Breast epithelium (tissue), 4 donors: ENCODE measurements around the gene HLA-DMB. TPM values are rescaled to one million over a fixed set of nuclear protein-coding genes. Genes with fewer than 3 reads are reported as not detected.

Experiments
- DNase-seq, 2 donors: peaks; one replicate each; pipeline ENCODE4 v3.0.0-alpha.2; 2019; ENCODE audit warnings: low spot score in 2 of 2
- H3K27ac ChIP-seq, 2 donors: fragments of 200-600 bp; sonication (generic) in 1 of 2; one replicate each; pipeline ENCODE4 v1.5.1; 2016 to 2019; ENCODE audit warnings: mild to moderate bottlenecking in 1 of 2
- H3K27me3 ChIP-seq, 2 donors: fragments of 200-600 bp; sonication (generic) in 1 of 2; one replicate each; pipeline versions ENCODE4 v1.5.1 to v1.6.0; 2017 to 2019; ENCODE audit warnings: control low read depth in 1 of 2, mild to moderate bottlenecking in 1 of 2
- H3K36me3 ChIP-seq: fragments of 200-600 bp; one replicate; pipeline ENCODE4 v1.5.1; 2019
- H3K4me1 ChIP-seq, 2 donors: fragments of 200-600 bp; sonication (generic); one replicate each; pipeline ENCODE4 v1.5.1; 2016 to 2019; ENCODE audit warnings: control low read depth in 1 of 2
- H3K4me3 ChIP-seq, 3 donors: fragments of 200-600 bp; sonication (generic); 1 replicate in 2 of 3; 2 replicates in 1 of 3; pipeline ENCODE4 v1.5.1; 2016 to 2019; ENCODE audit warnings: mild to moderate bottlenecking in 3 of 3, moderate library complexity in 2 of 3
- H3K9me3 ChIP-seq, 2 donors: fragments of 200-600 bp; sonication (generic) in 1 of 2; one replicate each; pipeline ENCODE4 v1.5.1; 2016 to 2019; ENCODE audit warnings: control low read depth in 1 of 2
- POLR2A ChIP-seq: fragments of 450-650 bp; IDR thresholded peaks from one replicate; pipeline ENCODE4 v1.6.1; 2016; ENCODE audit warnings: antibody characterized with exemption, mild to moderate bottlenecking, moderate library complexity
- POLR2AphosphoS5 ChIP-seq, 3 donors: sonication (generic); formaldehyde crosslinking; IDR thresholded peaks; one replicate each; pipeline ENCODE4 v1.6.1; 2017; ENCODE audit warnings: antibody characterized with exemption in 3 of 3
- intact Hi-C: fragments of 100-400 bp; cut with DNase I; formaldehyde crosslinking; loops from one replicate; pipeline ENCODE4 v1.15.1; 2023; ENCODE audit warnings: low total_unique reads
- total RNA-seq, 3 donors: library from RNA; depleted of rRNA; stranded (reverse); fragments of >200 nt; gene quantifications; one replicate each; pipeline ENCODE4 v1.1.0, GENCODE V29; 2016
- TF ChIP-seq, protein P1 (sequence below), 3 donors: fragments of 450-650 bp; IDR thresholded peaks; one replicate each; pipeline ENCODE4 v1.5.1; 2016 to 2017; ENCODE audit warnings: antibody characterized with exemption in 3 of 3, mild to moderate bottlenecking in 3 of 3, moderate library complexity in 3 of 3

HLA-DMB gene
- total RNA-seq, 3 donors from 2014 or later, result 16.4 to 52.0 (median 34.6) TPM

DNA sequence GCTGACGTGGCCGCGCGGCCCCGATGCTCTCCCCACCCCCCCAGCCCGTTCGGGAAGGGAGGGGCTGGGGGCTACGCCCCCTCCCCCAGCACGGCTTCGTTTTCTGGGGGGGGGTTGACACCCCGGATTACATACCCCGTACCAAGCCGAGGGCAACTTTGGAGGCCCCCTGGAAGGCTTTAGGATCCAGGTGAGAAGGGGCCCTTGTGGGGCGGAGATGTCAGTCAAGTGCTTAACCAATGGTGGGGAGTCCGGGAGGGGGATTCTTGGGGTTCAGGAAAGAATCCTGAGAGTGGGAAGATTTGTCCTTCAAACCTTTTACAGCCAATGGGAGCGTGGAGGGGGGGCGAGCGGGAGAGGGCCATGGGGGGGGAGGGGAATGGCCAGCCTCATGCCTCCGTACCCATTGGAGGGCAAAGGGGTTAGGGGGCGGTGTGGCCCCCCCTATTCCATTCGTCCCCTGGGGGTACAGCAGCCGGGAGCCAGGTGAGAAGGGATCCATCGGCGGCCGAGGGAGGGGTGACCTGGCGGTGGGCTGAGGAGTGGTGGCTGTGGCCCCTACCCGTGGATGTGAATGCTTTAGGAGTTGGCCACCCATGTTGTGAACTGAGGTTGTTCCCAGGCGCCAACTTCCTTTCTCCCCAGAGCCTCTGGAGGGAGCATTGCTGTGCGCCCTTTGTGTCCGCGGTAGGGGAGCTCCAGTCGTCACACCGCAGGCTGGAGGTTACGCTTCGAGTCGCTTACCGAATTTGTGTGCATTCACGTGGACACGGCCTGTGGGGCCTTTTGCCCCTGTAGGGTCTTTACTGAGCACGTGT, 28.2 kb upstream of the HLA-DMB start:
- Histone ChIP-seq H3K27ac (peak overlapping the region; percentile 96 to 100), H3K4me1 (no peaks in the 10 kb centered on the region), H3K9me3 (no peaks in the 10 kb centered on the region), H3K36me3 (no peaks in the 10 kb centered on the region), H3K27me3 (no peaks in the 10 kb centered on the region), H3K4me3 (peak overlapping the region; percentile 84 to 91 (median 85))
- peak; percentile 71 to 73 for DNase-seq
- intact Hi-C loops, result no loop called here
- TF ChIP-seq POLR2AphosphoS5 (IDR thresholded peaks at IDR 0.05) (peak; percentile 9 to 61 (median 47)), POLR2A (no peak)
- TF ChIP-seq, protein P1, sequence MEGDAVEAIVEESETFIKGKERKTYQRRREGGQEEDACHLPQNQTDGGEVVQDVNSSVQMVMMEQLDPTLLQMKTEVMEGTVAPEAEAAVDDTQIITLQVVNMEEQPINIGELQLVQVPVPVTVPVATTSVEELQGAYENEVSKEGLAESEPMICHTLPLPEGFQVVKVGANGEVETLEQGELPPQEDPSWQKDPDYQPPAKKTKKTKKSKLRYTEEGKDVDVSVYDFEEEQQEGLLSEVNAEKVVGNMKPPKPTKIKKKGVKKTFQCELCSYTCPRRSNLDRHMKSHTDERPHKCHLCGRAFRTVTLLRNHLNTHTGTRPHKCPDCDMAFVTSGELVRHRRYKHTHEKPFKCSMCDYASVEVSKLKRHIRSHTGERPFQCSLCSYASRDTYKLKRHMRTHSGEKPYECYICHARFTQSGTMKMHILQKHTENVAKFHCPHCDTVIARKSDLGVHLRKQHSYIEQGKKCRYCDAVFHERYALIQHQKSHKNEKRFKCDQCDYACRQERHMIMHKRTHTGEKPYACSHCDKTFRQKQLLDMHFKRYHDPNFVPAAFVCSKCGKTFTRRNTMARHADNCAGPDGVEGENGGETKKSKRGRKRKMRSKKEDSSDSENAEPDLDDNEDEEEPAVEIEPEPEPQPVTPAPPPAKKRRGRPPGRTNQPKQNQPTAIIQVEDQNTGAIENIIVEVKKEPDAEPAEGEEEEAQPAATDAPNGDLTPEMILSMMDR (IDR thresholded peaks at IDR 0.05), result peak in 1 of 3 donors; percentile 20

DNA sequence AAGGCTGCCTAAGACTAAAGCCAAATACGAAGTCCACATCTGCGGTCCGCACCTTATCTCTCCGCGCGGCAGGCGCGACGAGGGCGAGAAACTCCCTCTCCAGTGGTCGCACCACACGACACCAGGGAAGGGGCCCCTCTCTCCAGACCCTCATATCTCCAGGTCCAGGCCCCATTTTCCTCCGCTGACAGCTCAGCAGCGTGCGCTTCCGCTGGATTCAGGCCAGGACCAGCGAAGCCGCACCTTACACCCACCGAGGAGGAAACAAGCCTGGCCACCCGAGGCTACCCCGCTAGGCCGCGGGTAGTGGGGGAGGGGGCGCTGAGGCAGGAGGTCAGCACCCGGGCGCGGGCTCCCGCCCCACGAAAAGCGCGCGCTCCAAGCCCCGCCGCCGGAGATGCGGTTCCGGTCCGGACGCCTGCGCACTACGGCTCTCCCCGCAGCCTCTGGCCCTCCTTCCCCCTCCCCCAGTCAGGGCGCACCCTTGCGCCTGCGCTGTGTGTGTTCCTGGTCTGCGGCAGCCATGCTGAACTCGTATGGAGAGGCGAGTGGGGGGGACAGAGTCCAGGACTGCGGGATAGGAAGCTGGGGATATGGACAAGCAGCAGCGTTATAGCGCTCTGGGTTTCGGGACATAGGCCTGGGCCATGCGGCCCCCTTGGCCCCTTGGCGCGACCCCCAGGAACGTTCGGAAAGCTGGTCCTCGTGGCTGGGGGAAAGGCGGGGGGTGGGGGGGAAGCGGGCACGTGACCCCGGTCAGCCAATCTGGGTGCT, 27.5 kb upstream of the HLA-DMB start, which contains the start of gene BRD2:
BRD2 (plus strand) TSS at position 502 of the 774 bp plus-strand sequence. CDS start 4,305 bp downstream, outside the sequence.
- Histone ChIP-seq H3K4me1 (no peaks in the 10 kb centered on the region), H3K27ac (peak within 1 kb of the TSS; percentile 96 to 100), H3K9me3 (no peaks in the 10 kb centered on the region), H3K4me3 (peak within 1 kb of the TSS; percentile 84 to 91 (median 85)), H3K36me3 (no peaks in the 10 kb centered on the region), H3K27me3 (no peaks in the 10 kb centered on the region)
- intact Hi-C loops, result no loop called here
- TF ChIP-seq POLR2AphosphoS5 (IDR thresholded peaks at IDR 0.05) (peak; percentile 86 to 93 (median 88)), POLR2A (peak; percentile 92)
- TF ChIP-seq, protein P1 (IDR thresholded peaks at IDR 0.05), result no peak
- peak; percentile 95 to 97 for DNase-seq

DNA sequence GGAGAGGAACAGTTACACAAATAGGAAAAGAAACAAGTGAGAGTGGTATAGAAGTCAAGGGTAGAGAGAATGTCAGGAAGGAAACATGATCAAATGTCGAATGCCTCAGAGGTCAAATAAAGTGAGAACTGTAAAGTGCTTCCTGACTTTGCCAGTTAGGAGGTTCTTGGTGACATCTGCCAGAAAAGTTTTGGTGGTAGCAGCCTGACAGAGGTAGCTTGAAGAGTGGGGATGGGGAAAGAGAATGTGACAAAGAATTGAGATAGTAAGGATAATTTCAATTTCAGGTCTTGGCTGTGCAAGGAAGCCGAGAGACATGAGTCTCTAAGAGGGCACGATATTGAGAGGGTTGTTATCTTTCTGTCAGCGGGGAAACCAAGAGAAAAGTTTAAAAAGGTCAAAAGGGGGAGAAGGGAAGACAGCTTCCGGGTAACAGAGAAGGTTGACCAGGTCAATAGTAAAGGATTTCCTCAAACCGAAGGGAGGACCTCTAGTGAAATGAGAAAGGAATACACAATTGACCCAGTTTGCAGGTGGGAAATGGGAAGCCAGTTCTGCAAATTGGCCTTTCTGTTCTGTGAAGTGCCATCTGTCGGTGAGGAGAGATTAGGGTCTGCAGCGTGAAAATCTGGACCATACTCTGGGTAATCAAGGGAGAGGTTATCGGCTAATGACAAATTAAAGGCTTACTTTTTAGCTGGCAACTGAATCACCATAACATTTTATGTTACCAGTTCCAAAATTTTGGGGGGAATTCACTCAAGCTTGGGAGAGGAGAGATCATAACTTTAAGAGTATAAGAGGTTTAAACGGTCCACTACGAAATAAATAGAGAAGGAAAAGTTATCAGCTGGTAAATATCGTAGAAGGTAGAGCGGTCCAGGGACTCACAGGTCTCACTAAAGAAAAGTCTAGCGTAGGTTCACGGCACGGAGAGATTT, 26.6 kb upstream of the HLA-DMB start:
- H3K27ac ChIP-seq, result peak overlapping the region; percentile 96 to 100
- DNase-seq, result no peak
- no peaks in the 10 kb centered on the region for H3K36me3 ChIP-seq
- H3K4me3 ChIP-seq, result peak overlapping the region; percentile 84 to 91 (median 85)
- no peaks in the 10 kb centered on the region for H3K4me1 ChIP-seq
- intact Hi-C loops, result no loop called here
- H3K9me3 ChIP-seq, result no peaks in the 10 kb centered on the region
- no peaks in the 10 kb centered on the region for H3K27me3 ChIP-seq
- no peak for TF ChIP-seq POLR2A
- TF ChIP-seq, protein P1 (IDR thresholded peaks at IDR 0.05), result peak in 2 of 3 donors; percentile 6 to 44

DNA sequence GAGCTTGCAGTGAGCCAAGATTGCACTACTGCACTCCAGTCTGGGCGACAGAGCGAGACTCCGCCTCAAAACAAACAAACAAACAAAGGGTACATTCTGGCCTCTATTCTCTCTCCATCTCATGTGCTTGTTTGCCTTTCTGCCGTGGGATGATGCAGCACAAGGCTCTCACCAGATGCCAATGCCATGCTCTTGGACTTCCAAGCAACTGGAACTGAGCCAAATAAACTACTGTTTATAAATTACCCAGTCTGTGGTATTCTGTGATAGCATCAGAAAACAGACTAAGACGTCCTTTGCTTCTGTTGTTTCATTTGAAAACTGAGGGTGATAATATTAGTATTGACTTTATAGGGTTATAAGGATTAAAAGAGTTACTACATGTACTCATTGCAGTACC, 23.9 kb upstream of the HLA-DMB start:
- intact Hi-C loops, result no loop called here
- no peak overlapping the region for H3K4me3 ChIP-seq
- no peak for TF ChIP-seq POLR2AphosphoS5 (IDR thresholded peaks at IDR 0.05)
- TF ChIP-seq, protein P1 (IDR thresholded peaks at IDR 0.05), result no peak
- TF ChIP-seq POLR2A, result no peak
- H3K27me3 ChIP-seq, result no peaks in the 10 kb centered on the region
- no peaks in the 10 kb centered on the region for H3K4me1 ChIP-seq
- no peak for DNase-seq
- H3K27ac ChIP-seq, result peak overlapping the region in 1 of 2 donors; percentile 27
- H3K36me3 ChIP-seq, result no peaks in the 10 kb centered on the region
- no peaks in the 10 kb centered on the region for H3K9me3 ChIP-seq
